Activated B cell treated with CpG ODN at 0.5 μM for 24 hours (primary cell): ENCODE results near the gene ORMDL2. TPM values are rescaled to one million over a fixed set of nuclear protein-coding genes. Genes with fewer than 3 reads are reported as not detected.

ENCODE experiments used
- ATAC-seq: fragments of 200-7000 bp; cut with Tn5 transposase; one replicate; pipeline ENCODE4 v1.10.0; 2021; ENCODE audit warnings: low read depth, mild to moderate bottlenecking, moderate library complexity
- CTCF ChIA-PET: fragments of 350-600 bp; sonication (Branson Sonifier 250); formaldehyde crosslinking; loops from one replicate; lab custom pipeline; 2021; ENCODE audit warnings: antibody characterized with exemption; lab: Charles Lee
- POLR2A ChIA-PET: fragments of 350-600 bp; sonication (Branson Sonifier 250); formaldehyde crosslinking; loops from one replicate; lab custom pipeline; 2021; ENCODE audit warnings: antibody characterized with exemption; lab: Charles Lee
- DNase-seq: peaks from one replicate; pipeline ENCODE4 v3.0.0; 2022
- H3K27ac Mint-ChIP-seq: one replicate; pipeline ENCODE4 v1.8.0; 2020; ENCODE audit warnings: mixed read lengths
- H3K27me3 Mint-ChIP-seq: one replicate; pipeline ENCODE4 v1.8.0; 2021; ENCODE audit warnings: mixed read lengths
- H3K36me3 Mint-ChIP-seq: one replicate; pipeline ENCODE4 v1.8.0; 2021; ENCODE audit warnings: low read depth, mixed read lengths
- H3K4me1 Mint-ChIP-seq: one replicate; pipeline ENCODE4 v1.8.0; 2021; ENCODE audit warnings: mixed read lengths
- H3K4me3 Mint-ChIP-seq: one replicate; pipeline ENCODE4 v1.8.0; 2020; ENCODE audit warnings: mild to moderate bottlenecking, mixed read lengths
- H3K9me3 Mint-ChIP-seq: one replicate; pipeline ENCODE4 v1.8.0; 2020; ENCODE audit warnings: mixed read lengths
- intact Hi-C: fragments of 100-400 bp; cut with micrococcal nuclease; formaldehyde crosslinking; loops from one replicate; pipeline ENCODE4 v1.15.1; 2024
- total RNA-seq: library from RNA; stranded (reverse); gene quantifications from 2 replicates; pipeline ENCODE4 v1.2.3, GENCODE V29; 2022
- TF ChIP-seq, protein P1 (sequence below): fragments of 200-600 bp; IDR thresholded peaks from one replicate; pipeline ENCODE4 v1.8.0; 2022; ENCODE audit warnings: antibody characterized with exemption, mild to moderate bottlenecking

Gene ORMDL2
- total RNA-seq, 1 donor from 2014 or later, result 70.9 TPM

DNA sequence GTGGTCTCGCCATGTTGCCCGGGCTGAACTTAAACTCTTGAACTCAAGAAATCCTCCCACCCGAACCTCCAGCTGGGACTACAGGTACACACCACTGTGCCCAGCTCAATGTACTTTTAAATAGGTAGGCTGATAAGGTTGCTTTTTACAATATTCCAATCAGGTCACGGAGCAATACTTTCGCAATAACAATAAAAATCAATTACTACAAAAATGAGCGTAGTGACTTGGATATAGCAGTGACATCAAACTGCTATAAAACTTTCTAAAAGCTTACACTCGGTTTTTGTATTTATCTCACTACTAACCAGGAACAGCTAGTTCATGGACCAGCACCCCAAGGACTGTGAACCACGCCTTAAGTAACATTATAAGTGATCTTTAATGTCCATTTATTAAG is 10.9 kb upstream of the ORMDL2 start:
- Mint-ChIP-seq H3K4me3 (no peak overlapping the region), H3K27me3 (no peaks in the 10 kb centered on the region), H3K27ac (no peak overlapping the region), H3K4me1 (peaks cover 8% of the 10 kb centered on the region), H3K9me3 (no peaks in the 10 kb centered on the region), H3K36me3 (peaks cover 53% of the 10 kb centered on the region)
- TF ChIP-seq, protein P1, sequence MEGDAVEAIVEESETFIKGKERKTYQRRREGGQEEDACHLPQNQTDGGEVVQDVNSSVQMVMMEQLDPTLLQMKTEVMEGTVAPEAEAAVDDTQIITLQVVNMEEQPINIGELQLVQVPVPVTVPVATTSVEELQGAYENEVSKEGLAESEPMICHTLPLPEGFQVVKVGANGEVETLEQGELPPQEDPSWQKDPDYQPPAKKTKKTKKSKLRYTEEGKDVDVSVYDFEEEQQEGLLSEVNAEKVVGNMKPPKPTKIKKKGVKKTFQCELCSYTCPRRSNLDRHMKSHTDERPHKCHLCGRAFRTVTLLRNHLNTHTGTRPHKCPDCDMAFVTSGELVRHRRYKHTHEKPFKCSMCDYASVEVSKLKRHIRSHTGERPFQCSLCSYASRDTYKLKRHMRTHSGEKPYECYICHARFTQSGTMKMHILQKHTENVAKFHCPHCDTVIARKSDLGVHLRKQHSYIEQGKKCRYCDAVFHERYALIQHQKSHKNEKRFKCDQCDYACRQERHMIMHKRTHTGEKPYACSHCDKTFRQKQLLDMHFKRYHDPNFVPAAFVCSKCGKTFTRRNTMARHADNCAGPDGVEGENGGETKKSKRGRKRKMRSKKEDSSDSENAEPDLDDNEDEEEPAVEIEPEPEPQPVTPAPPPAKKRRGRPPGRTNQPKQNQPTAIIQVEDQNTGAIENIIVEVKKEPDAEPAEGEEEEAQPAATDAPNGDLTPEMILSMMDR, result no peak
- ChIA-PET CTCF (no interaction called here), POLR2A (no interaction called here)
- ATAC-seq (no peak), DNase-seq (no peak)
- intact Hi-C loops, result no loop called here

DNA sequence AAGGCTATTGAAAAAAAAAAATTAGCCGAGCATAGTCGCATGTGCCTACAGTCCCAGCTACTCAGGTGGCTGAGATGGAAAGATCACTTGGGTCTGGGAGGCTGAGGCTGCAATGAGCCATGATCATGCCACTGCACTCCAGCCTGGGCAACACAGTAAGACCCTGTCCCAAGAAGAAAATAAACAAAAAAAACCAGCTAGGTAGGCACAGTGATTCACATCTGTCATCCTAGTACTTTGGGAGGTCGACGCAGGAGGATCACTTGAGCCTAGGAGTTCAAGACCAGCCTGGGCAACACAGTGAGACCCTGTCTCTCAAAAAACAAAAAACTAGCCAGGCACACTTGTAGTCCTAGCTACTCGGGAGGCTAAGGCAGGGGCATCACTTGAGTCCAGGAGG is 8.6 kb upstream of the ORMDL2 start:
- Mint-ChIP-seq H3K27ac (no peak overlapping the region), H3K4me1 (peaks cover 22% of the 10 kb centered on the region), H3K36me3 (peaks cover 50% of the 10 kb centered on the region), H3K4me3 (no peak overlapping the region), H3K27me3 (no peaks in the 10 kb centered on the region), H3K9me3 (no peaks in the 10 kb centered on the region)
- CTCF ChIA-PET, result no interaction called here
- intact Hi-C loops, result no loop called here
- DNase-seq (no peak), ATAC-seq (no peak)
- TF ChIP-seq, protein P1, result no peak
- POLR2A ChIA-PET, result no interaction called here

DNA sequence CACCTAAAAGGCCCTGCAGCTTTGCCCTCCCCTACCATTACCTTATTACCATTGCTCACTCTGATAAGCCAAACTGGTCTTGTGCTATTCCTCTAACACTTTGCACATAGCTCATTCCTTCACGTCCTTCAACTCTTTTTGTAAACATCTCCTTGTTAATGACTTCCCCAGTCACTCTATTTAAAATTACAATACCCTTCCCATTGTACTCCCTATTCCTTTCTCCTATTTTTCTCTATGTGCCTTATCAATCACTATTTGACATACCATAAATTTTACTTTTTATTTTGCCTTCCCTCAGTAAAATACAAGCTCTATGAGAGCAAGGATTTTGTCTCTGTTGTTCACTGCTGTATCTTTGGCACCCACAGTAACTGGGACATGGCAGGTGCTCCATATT is 5.8 kb upstream of the ORMDL2 start:
- intact Hi-C loops, result loop anchor here (10.0 kb wide), 1 partner anchor 827 kb away; the partner anchor contains the start of gene TESPA1

DNA sequence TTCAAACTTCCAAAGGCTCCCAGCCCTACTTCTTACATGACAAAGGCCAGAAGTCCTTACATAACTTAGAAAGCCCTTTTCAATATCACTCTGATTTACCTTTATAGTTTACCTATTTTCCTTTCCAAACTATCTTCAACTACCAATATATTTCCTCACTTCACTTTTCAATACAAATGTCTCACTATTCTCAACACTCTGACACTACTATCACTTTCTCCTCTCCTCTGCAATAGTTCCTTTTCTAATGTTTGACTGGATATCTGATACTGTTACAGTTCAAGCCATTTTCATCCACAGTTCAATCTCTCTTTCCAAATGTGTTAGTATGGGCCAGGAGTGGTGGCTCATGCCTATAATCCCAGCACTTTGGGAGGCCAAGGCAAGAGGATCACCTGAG is 3.6 kb upstream of the ORMDL2 start:
- no peaks in the 10 kb centered on the region for H3K9me3 Mint-ChIP-seq

More for the DNA sequence above, 5.8 kb upstream of the ORMDL2 start:
- peaks cover 53% of the 10 kb centered on the region for H3K36me3 Mint-ChIP-seq
- TF ChIP-seq, protein P1, result no peak
- POLR2A ChIA-PET, result interaction anchor here (1.1 kb wide), 1 partner anchor 19 kb away, joined by 3 read pairs; no protein-coding TSS in a partner anchor
- H3K4me3 Mint-ChIP-seq, result no peak overlapping the region
- ATAC-seq (no peak), DNase-seq (no peak)
- no peaks in the 10 kb centered on the region for H3K27me3 Mint-ChIP-seq
- CTCF ChIA-PET, result interaction anchor here (0.8 to 1.7 kb wide), 2 partner anchors 12 to 74 kb away, joined by 3 to 4 read pairs; no protein-coding TSS in a partner anchor
- H3K27ac Mint-ChIP-seq, result no peak overlapping the region
- H3K9me3 Mint-ChIP-seq, result no peaks in the 10 kb centered on the region
- peaks cover 32% of the 10 kb centered on the region for H3K4me1 Mint-ChIP-seq

DNA sequence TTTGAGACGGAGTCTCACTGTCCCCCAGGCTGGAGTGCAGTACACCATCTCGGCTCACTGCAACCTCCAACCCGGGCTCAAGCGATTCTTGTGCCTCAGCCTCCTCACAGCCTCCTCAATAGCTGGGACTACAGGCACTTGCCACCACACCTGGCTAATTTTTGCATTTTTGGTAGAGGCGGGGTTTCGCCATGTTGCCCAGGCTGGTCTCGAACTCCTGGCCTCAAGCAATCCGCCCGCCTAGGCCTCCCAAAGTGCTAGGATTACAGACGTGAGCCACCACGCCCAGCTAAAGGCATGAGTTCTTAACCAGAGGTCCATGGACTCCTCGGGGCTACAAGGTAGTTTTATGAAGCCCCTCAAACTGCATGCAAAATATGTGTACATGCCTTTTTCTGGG is 2.4 kb upstream of the ORMDL2 start:
- H3K9me3 Mint-ChIP-seq, result no peaks in the 10 kb centered on the region
- H3K36me3 Mint-ChIP-seq, result peaks cover 49% of the 10 kb centered on the region
- intact Hi-C loops, result loop anchor here (5.0 to 10.0 kb wide), 2 partner anchors 302 to 831 kb away; partner anchors contain the start of genes RPL41, TESPA1 and ZC3H10
- H3K4me3 Mint-ChIP-seq, result no peak overlapping the region
- H3K4me1 Mint-ChIP-seq, result peaks cover 32% of the 10 kb centered on the region
- ChIA-PET CTCF (interaction anchor here (3.2 kb wide), 1 partner anchor 124 kb away, joined by 19 read pairs; no protein-coding TSS in a partner anchor), POLR2A (interaction anchor here (1.0 to 1.6 kb wide), 2 partner anchors 14 to 142 kb away, joined by 4 to 5 read pairs; partner anchors contain the start of gene DNAJC14)
- H3K27me3 Mint-ChIP-seq, result no peaks in the 10 kb centered on the region
- DNase-seq, result no peak
- TF ChIP-seq, protein P1, result no peak
- H3K27ac Mint-ChIP-seq, result no peak overlapping the region
- no peak for ATAC-seq

More for the DNA sequence above, 3.6 kb upstream of the ORMDL2 start:
- Mint-ChIP-seq H3K27me3 (no peaks in the 10 kb centered on the region), H3K36me3 (peaks cover 44% of the 10 kb centered on the region), H3K27ac (no peak overlapping the region), H3K4me3 (no peak overlapping the region), H3K4me1 (peaks cover 32% of the 10 kb centered on the region)
- ChIA-PET POLR2A (interaction anchor here (0.7 kb wide), 1 partner anchor 126 kb away, joined by 5 read pairs; no protein-coding TSS in a partner anchor), CTCF (no interaction called here)
- no peak for DNase-seq
- TF ChIP-seq, protein P1, result no peak
- intact Hi-C loops, result loop anchor here (10.0 kb wide), 1 partner anchor 829 kb away; the partner anchor contains the start of gene TESPA1
- ATAC-seq, result no peak
